Activated CD4-positive, alpha-beta T cell treated with anti-CD3 and anti-CD28 coated beads, Interleukin-2, amount 10 ng/mL, durations not matched to agents 24 days and 14 days (primary cell): ENCODE measurements around the gene LASP1. TPM values are rescaled to one million over a fixed set of nuclear protein-coding genes. Genes with fewer than 3 reads are reported as not detected.

ENCODE experiments used
- DNase-seq: peaks from one replicate; pipeline ENCODE4 v3.0.0; 2022
- H3K27ac Mint-ChIP-seq: one replicate; pipeline ENCODE4 v1.8.0; 2022; ENCODE audit warnings: mild to moderate bottlenecking, mixed read lengths
- H3K27me3 Mint-ChIP-seq: one replicate; pipeline ENCODE4 v1.8.0; 2022; ENCODE audit warnings: mixed read lengths
- H3K36me3 Mint-ChIP-seq: one replicate; pipeline ENCODE4 v1.8.0; 2022; ENCODE audit warnings: low read depth, mild to moderate bottlenecking, mixed read lengths
- H3K4me1 Mint-ChIP-seq: one replicate; pipeline ENCODE4 v1.8.0; 2021; ENCODE audit warnings: mixed read lengths
- H3K4me3 Mint-ChIP-seq: one replicate; pipeline ENCODE4 v1.8.0; 2022; ENCODE audit warnings: mild to moderate bottlenecking, moderate library complexity, mixed read lengths
- H3K9me3 Mint-ChIP-seq: one replicate; pipeline ENCODE4 v1.8.0; 2021; ENCODE audit warnings: mixed read lengths
- intact Hi-C: fragments of 100-400 bp; cut with micrococcal nuclease; formaldehyde crosslinking; loops from one replicate; pipeline ENCODE4 v1.15.1; 2023
- total RNA-seq: library from RNA; stranded (reverse); gene quantifications from 2 replicates; pipeline ENCODE4 v1.2.3, GENCODE V29; 2022

Gene LASP1
- total RNA-seq, 1 donor from 2014 or later = 130 TPM

GRCh38 chr17:38873640-38874380 is 4.0 kb downstream of the LASP1 start:
- Mint-ChIP-seq H3K9me3 (no peaks in the 10 kb centered on the region), H3K36me3 (peaks cover 28% of the 10 kb centered on the region), H3K4me3 (peak overlapping the region; percentile 37), H3K27me3 (peaks cover 2% of the 10 kb centered on the region), H3K27ac (peak overlapping the region; percentile 63), H3K4me1 (peaks cover 63% of the 10 kb centered on the region)
- intact Hi-C loops = no loop called here
- no peak for DNase-seq

DNA sequence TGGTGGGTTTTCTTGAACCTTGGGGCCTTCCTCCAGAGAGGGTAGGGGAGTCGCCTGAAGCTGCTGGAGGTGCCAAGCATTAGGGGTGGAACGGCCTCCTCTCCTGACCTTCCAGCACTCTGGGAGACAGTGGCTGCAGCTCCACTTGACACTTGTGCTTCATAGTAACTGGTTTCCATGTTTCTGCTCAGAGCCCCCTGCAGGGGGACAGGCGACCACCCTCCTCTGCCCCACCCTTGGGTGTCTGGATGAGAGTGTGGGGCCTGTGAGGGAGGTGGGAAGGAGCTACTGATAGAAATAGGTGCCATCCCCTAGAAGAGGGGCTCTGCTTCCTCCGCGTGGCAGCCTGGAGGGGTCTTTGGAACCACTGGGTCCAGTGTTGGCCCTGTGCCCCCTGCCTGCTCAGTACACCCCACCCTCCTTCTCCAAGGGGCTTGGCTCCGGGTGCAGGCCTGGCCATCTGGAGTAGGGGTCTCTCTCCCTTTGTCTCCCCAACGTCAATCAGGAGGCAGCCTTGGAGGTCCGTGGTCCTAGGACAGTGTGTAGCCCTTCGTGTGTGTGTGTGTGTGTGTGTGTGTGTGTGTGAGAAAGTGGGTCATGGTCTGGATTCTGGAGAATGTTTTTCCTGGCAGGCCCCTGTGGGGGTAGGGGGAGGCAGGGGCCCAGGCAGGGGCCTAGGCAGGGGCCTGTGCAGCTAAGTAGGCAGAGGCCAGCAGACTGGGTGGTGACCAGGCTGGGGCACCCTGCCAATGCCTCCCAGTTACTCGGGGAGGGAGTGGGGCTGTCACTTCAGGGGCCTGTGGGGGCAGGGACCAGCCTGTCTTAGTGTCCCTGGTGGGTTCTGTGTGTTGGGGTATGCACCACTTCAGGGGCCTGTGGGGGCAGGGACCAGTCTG is 4.9 kb downstream of the LASP1 start:
- Mint-ChIP-seq H3K4me3 (no peak overlapping the region), H3K4me1 (peaks cover 65% of the 10 kb centered on the region), H3K9me3 (no peaks in the 10 kb centered on the region), H3K27me3 (no peaks in the 10 kb centered on the region), H3K27ac (peak overlapping the region; percentile 56), H3K36me3 (peaks cover 32% of the 10 kb centered on the region)
- intact Hi-C loops = no loop called here
- DNase-seq = no peak

GRCh38 chr17:38875477-38876075 is 5.7 kb downstream of the LASP1 start:
- intact Hi-C loops = no loop called here
- Mint-ChIP-seq H3K27ac (peak overlapping the region; percentile 41), H3K9me3 (no peaks in the 10 kb centered on the region), H3K36me3 (peaks cover 35% of the 10 kb centered on the region), H3K27me3 (no peaks in the 10 kb centered on the region), H3K4me3 (no peak overlapping the region), H3K4me1 (peaks cover 74% of the 10 kb centered on the region)
- no peak for DNase-seq

- Mint-ChIP-seq H3K27me3 (no peaks in the 10 kb centered on the region), H3K4me3 (peak overlapping the region; percentile 62), H3K27ac (peak overlapping the region; percentile 80), H3K9me3 (no peaks in the 10 kb centered on the region), H3K4me1 (peaks cover 80% of the 10 kb centered on the region), H3K36me3 (peaks cover 50% of the 10 kb centered on the region)
- peak; percentile 78 for DNase-seq
- intact Hi-C loops = no loop called here
These were observed 7.4 kb downstream of the LASP1 start for GRCh38 chr17:38877130-38877851.

DNA sequence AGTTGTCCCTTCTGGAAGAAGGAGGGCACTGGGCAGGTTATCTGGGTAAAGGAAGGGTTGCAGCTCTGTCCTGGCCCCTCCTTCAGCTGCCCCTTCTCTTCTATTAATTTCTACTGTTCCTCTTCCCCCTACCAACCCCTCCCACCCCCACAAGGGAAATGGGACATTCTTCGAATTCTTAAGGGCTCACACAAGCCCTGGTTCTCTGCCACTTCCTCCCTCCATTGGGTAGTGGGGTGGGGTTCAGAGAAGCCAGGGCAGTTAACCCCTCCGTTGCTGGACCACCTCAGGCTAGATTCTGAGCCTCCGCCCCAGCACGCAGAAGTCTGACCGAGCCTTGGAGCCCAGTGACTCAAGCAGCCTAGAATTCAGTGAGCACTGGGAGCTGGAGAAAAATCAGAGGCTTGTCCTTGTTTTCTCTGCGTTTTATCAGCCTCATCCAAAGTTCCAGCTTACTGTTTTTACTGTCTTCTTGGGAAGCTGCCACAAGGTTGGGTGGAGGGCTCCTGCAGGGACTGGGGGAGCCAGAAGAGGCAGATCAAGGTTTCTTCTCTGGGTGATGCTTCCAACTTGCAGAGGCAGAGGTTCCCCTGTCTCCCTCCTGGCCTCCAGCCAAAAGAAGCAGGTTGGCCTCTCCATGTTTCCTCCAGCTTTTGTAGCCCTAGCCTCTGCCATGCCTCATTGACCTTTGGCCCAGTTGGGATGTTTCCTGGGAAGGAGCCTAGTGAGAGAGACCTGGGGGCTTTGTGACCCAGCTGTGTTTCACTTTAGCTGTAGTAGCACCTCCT is 10.2 kb downstream of the LASP1 start:
- intact Hi-C loops = no loop called here
- no peak for DNase-seq
- no peaks in the 10 kb centered on the region for H3K9me3 Mint-ChIP-seq
- H3K27ac Mint-ChIP-seq = peak overlapping the region; percentile 75
- H3K4me3 Mint-ChIP-seq = peak overlapping the region; percentile 66
- peaks cover 81% of the 10 kb centered on the region for H3K4me1 Mint-ChIP-seq
- no peaks in the 10 kb centered on the region for H3K27me3 Mint-ChIP-seq
- H3K36me3 Mint-ChIP-seq = peaks cover 57% of the 10 kb centered on the region

- H3K9me3 Mint-ChIP-seq = no peaks in the 10 kb centered on the region
- no peaks in the 10 kb centered on the region for H3K27me3 Mint-ChIP-seq
- intact Hi-C loops = no loop called here
- peak; percentile 75 for DNase-seq
- H3K27ac Mint-ChIP-seq = peak overlapping the region; percentile 94
- H3K36me3 Mint-ChIP-seq = peaks cover 63% of the 10 kb centered on the region
- peaks cover 85% of the 10 kb centered on the region for H3K4me1 Mint-ChIP-seq
- H3K4me3 Mint-ChIP-seq = peak overlapping the region; percentile 54
These were observed 11.8 kb downstream of the LASP1 start for GRCh38 chr17:38881600-38882191.

DNA sequence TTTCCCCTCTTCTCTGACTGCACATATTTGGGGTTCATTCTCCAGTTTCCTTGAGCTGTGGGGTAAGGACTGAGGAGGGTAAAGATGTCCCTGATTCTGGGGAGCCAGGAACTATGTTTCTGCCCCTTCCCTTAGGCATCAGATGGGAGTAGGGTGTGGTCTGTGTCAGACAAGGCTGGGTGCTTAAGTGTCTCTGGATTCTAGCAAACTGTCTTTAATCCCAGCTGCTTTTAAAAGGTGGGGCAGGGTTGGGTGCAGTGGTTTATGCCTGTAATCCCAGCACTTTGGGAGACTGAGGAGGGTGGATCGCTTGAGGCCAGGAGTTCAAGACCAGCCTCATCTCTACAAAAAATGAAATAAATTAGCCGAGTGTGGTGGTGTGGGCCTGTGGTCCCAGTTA is 13.0 kb downstream of the LASP1 start:
- Mint-ChIP-seq H3K36me3 (peaks cover 59% of the 10 kb centered on the region), H3K9me3 (no peaks in the 10 kb centered on the region), H3K27me3 (no peaks in the 10 kb centered on the region), H3K4me1 (peaks cover 81% of the 10 kb centered on the region), H3K4me3 (peak overlapping the region; percentile 54), H3K27ac (peak overlapping the region; percentile 94)
- no peak for DNase-seq
- intact Hi-C loops = no loop called here

- H3K27ac Mint-ChIP-seq = peak overlapping the region; percentile 94
- no peaks in the 10 kb centered on the region for H3K27me3 Mint-ChIP-seq
- peaks cover 52% of the 10 kb centered on the region for H3K36me3 Mint-ChIP-seq
- intact Hi-C loops = no loop called here
- peak; percentile 76 for DNase-seq
- H3K4me1 Mint-ChIP-seq = peaks cover 80% of the 10 kb centered on the region
- no peaks in the 10 kb centered on the region for H3K9me3 Mint-ChIP-seq
- peak overlapping the region; percentile 81 for H3K4me3 Mint-ChIP-seq
These were observed 14.0 kb downstream of the LASP1 start for GRCh38 chr17:38883592-38884526.

GRCh38 chr17:38885044-38885727 is 15.3 kb downstream of the LASP1 start:
- Mint-ChIP-seq H3K36me3 (peaks cover 54% of the 10 kb centered on the region), H3K27me3 (no peaks in the 10 kb centered on the region), H3K4me3 (peak overlapping the region; percentile 35), H3K9me3 (no peaks in the 10 kb centered on the region), H3K4me1 (peaks cover 84% of the 10 kb centered on the region), H3K27ac (peak overlapping the region; percentile 78)
- intact Hi-C loops = no loop called here
- DNase-seq = no peak

- Mint-ChIP-seq H3K36me3 (peaks cover 49% of the 10 kb centered on the region), H3K27ac (peak overlapping the region; percentile 78), H3K4me3 (peak overlapping the region; percentile 28), H3K9me3 (no peaks in the 10 kb centered on the region), H3K27me3 (no peaks in the 10 kb centered on the region), H3K4me1 (peaks cover 84% of the 10 kb centered on the region)
- DNase-seq = no peak
- intact Hi-C loops = no loop called here
These were observed 16.1 kb downstream of the LASP1 start for GRCh38 chr17:38885728-38886642.

DNA sequence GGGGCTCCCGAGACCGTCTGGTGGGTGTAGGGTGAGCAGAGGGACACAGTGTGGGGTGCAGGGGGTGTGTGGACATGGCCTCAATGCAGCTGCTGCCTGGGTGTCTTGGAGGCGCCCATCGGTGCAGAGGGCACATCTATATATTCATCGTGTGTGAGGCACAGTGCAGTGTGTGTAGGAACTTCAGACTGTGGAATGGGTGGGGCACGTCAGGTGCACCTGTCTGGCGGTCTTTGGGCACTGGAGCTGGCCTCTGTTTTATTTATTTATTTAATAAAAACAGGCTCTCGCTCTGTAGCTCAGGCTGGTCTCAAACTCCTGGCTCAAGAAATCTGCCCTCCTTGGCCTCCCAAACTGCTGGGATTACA is 16.8 kb downstream of the LASP1 start:
- Mint-ChIP-seq H3K27me3 (no peaks in the 10 kb centered on the region), H3K4me1 (peaks cover 82% of the 10 kb centered on the region), H3K36me3 (peaks cover 45% of the 10 kb centered on the region), H3K4me3 (peak overlapping the region; percentile 28), H3K9me3 (no peaks in the 10 kb centered on the region), H3K27ac (peak overlapping the region; percentile 78)
- intact Hi-C loops = no loop called here
- no peak for DNase-seq
